CD4-positive, alpha-beta T cell treated with Interleukin-12 subunit alpha and Interleukin-12 subunit beta, for 1 hour (primary cell): ENCODE results near the gene SORD.
"Not testable (repeated sequence)": the region's sequence is repeated elsewhere in the genome, so short reads cannot be mapped to it uniquely, and the experiment has no call there.

Experiments used
- DNase-seq: peaks from one replicate; pipeline ENCODE4 v3.0.0-alpha.2; 2020

Gene SORD

DNA sequence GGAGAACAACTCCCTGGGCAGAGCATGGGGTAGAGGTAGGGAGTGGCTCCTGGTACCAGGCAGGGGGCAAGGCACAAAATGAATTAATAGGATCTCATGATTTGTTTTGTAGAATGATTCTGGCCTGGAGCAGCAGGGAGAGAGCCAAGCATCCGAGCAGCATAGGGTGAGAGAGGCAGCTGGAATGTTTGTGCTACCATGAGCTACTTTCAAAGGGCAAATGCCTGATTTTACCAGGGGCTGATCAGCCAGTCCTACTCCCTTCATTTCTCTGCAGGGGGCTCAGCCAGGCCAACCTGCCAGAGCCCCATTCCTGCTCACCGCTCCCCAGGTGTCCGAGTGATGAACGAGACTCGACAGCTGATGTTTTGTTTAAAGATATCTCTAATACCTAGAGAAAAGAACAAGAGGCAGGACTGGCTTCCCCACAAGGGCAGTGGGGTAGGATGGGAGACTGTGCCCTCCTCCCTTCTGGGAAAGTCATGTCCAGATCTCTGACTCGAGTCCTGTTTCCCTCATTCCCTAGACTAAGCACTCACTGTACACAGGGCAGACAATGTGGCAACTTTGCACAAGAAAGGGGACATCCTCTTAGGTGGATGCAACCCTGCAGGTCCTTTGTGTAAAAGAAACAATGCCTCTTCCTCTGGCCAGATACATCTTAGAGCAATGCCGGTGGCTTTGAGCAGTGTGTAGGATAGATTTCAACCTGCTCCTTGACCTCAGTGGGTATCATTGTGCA, 78.1 kb downstream of the SORD start:
- DNase-seq = no peak

DNA sequence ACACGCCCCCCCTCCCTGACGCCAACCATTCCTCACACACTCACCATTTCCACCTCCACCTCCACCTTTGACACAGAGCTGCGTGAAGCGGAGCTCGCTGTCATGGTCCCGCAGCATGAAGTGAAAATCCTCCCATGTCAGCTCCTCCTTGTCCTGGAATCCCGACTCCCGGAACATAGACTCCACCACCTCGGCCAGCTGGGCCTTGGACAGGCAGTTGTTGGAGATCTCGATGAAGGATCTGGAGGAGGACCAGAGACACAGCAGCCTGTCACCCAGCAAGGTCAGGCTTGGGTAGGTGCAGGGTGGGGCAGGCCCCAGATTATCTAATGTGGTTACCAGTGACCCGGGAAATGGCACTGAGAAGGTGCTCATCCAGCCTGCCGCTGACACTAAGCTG, 78.8 kb downstream of the SORD start:
- DNase-seq = no peak

- DNase-seq = no peak
These were observed 79.2 kb downstream of the SORD start for GRCh38 chr15:45102226-45102625.

DNA sequence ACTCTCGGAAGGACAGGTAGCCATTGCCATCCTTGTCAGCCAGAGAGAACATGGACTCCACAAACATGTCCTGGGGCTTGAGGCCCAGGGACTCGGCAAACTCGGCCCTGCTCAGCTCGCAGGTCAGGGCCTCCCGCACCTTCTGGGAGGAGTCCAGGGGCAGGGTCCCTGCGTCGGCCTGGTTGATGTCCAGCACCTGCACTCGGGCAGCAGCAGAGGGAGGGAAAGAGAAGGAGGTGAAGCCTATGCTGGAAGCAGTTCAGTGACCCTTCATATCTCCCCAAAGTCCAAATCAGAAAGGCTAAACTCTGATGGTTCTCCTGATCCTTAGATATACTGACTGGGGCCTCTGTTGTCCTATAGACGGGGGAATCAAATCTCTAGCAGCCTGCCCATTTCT, 81.2 kb downstream of the SORD start:
- not testable (repeated sequence) for DNase-seq

DNA sequence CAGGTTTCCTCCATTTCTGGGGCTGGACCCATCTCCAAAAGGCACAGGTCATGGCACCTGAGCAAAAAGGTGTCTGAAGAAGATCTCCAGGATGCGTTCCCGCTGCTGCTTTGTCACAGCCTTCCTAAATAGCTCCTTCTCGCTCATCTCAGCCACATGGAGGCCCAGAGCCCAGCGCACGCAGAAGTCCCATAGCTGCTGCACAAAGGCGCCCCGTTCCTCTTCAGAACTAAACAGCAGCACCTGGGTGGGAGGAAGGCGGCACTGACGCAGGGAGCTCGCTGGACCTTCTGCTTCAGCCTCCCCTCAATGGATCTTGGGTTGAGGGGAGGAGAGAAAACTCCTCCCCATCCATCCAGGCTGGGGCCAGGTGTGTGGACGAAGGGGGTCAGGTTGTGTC, 82.6 kb downstream of the SORD start:
- no peak for DNase-seq

DNA sequence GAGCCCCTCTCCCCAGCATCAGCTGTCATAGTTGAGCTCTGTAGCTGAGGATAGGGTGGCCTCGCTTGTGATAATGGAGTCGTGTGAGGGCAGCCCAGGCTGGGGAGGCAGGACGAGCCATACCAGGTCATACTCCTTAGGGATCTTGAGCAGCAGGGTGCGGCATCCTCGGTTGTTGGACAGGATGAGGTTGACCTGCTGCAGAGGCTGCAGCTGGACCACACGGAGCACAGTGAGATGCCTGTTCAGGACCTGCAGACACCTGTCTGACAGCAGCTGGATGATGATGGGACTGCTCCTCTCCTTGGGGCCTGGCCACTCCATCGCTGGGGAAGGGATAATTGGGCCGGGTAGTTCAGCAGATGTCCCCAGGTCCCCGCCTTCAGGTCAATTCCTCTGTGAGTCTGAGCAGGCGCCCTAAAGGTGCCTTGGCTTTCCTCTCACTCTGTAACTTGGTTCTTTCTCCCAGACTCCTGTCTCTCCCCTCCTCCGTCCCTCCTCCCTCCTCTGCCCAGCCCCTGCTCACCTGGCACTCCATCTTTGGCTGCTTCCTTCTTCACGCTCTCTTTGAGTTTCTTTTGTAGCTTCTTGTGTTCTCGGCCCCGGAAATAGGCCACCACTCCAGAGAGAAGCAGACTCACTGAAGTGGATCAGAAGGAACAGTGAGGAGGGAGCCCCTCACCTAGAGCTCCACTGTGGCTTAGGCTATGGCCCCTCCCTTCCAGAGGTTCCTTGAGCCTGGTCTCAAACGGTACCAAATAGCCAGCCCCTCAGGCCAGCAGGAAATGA, 83.2 kb downstream of the SORD start:
- no peak for DNase-seq

GRCh38 chr15:45107941-45108630, 85.1 kb downstream of the SORD start:
- no peak for DNase-seq

DNA sequence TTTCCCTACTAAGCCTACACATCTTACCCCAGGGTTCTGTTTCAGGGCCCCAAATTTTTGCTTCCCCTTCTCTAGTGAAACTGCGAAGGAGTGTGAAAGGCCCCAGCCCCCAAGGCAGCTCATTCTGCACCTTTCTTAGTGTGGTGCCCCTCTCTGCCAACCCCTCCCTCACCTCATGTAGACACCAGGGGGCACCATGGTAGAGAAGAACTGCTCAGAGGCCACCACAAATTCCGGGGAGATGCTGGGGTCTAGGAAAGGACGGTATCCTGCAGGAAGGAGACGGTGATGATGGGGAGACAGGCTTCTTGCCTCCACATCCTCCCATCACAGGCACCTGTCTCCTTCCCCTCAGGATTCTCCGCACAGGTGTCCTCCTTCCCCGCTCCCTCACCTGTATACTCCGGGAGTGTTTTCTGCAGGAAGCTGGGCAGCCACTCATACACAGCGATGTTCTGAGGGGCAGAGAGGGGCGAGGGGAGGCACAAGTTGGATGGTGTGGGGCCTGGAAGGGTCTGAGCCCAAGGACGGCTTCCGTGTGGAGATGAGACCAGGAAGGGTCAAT, 87.3 kb downstream of the SORD start:
- DNase-seq = no peak

- DNase-seq = no peak
These were observed 88.6 kb downstream of the SORD start for GRCh38 chr15:45111390-45112142.

DNA sequence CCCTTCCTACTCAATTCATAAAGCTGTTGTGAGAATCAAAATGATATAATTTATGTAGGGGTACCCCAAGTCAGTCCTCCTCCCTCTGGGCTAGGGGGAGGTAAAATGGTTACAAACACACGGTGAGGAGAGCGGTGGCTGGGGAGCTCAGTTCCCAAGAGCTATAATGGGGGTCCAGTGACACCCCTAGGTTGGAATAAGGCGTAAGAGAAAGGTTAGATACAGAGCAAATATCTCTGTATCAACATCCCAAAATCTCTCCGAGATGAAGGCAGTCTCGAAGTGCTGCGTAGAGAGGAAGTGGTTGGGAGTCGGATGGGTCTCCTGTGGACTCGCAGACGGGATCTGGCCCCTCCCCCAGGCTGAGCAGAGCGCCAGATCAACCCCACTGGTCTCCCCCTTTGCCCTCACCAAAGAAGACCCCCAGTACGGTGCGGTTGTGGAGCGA, 89.2 kb downstream of the SORD start:
- no peak for DNase-seq

- no peak for DNase-seq
These were observed 89.8 kb downstream of the SORD start for GRCh38 chr15:45112591-45113379.

DNA sequence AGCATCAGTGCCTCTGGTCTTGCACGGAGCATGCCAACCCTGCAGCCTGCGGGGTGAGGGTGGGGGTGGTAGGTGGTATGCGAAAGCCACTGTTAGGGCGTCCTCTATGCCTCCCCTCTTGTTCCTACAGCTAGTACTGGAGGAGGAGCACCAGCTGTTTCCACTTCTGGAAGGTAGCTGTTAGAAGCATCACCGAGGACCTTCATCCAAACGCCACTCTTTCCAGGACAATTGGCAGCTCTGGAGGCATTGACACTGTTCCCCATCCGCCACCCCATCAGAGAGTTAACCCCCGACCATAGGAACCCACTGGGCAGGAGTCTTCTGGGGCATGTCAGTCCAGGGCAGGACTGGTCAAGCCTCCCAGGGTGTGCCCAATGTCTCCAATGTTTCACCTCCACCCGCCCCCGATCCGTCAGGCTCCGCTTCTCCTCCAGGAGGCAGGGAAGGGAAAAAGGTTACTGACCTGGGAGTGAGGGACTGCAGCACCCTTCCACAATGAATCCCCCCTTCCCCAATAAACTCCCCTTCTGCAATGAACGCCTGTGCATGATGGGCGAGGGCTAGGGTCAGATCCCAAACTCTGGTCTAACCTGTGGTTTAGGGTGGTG, 90.5 kb downstream of the SORD start:
- no peak for DNase-seq

GRCh38 chr15:45114076-45114750, 91.2 kb downstream of the SORD start, which contains the start of the genes DUOX2 and DUOXA2:
Gene DUOX2 (minus strand): TSS chr15:45114172. CDS start chr15:45113411, 761 bp downstream.
Gene DUOXA2 (plus strand): TSS chr15:45114326. CDS start chr15:45114606, 280 bp downstream.
- DNase-seq = no peak

DNA sequence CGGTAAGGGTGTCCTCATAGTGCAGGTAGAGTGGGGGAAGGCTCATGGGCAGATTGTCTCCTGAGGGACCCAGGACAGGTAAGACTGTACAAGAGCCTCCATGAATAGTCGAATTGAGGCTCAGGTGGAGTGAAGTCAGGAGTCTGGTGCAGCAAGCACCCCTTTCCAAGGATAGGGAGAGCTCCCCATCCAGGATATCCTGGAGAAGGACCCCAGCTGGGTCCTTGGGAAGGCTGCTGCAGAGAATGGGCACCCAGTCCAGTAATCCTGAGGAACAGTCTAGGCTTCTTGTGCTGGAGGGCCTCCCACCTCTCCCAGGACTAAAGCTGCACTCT, 91.7 kb downstream of the SORD start:
- no peak for DNase-seq

GRCh38 chr15:45115312-45115820, 92.4 kb downstream of the SORD start:
- no peak for DNase-seq

- no peak for DNase-seq
These were observed 93.0 kb downstream of the SORD start for GRCh38 chr15:45116006-45116481.

DNA sequence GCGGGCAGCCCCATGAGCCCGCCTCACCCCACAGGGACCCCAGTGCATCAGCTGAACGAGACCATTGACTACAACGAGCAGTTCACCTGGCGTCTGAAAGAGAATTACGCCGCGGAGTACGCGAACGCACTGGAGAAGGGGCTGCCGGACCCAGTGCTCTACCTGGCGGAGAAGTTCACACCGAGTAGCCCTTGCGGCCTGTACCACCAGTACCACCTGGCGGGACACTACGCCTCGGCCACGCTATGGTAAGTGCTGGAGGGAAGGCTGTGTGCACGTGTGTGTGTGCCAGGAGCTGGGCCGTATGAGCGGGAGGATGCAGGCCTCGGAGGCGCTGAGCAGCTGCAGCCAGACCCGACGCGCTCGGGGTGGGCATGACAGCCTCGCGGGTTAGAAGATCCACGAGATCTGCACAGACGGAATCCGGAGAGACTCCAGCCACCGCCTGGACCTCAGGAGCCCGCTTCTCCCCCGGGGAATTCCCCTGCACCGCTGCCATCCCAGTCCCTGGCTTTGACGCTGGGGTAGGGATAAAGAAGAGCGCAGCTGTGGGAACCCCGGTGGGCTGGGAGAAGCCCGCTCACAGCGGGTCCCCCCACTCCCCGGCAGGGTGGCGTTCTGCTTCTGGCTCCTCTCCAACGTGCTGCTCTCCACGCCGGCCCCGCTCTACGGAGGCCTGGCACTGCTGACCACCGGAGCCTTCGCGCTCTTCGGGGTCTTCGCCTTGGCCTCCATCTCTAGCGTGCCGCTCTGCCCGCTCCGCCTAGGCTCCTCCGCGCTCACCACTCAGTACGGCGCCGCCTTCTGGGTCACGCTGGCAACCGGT, 93.7 kb downstream of the SORD start:
- no peak for DNase-seq

GRCh38 chr15:45117308-45118130, 94.5 kb downstream of the SORD start:
- DNase-seq = no peak
